Mononuclear cell (primary cell): ENCODE measurements around the gene ABCC1. TPM values are rescaled to one million over a fixed set of nuclear protein-coding genes. Genes with fewer than 3 reads are reported as not detected.
"Not testable (repeated sequence)": the region's sequence is repeated elsewhere in the genome, so short reads cannot be mapped to it uniquely, and the experiment has no call there.

ENCODE experiments used
- H3K27me3 ChIP-seq: 2 replicates; pipeline ENCODE4 v1.6.0; 2011; ENCODE audit warnings: low read length, control low read depth; ENCODE audit not compliant: insufficient read depth
- H3K4me1 ChIP-seq: 2 replicates; pipeline ENCODE4 v1.5.1; 2011; ENCODE audit warnings: mild to moderate bottlenecking, low read length, control low read depth; ENCODE audit not compliant: insufficient read depth
- H3K4me3 ChIP-seq: 2 replicates; pipeline ENCODE4 v1.5.1; 2011; ENCODE audit warnings: mild to moderate bottlenecking, low read length, moderate library complexity
- H3K9me3 ChIP-seq: 2 replicates; pipeline ENCODE4 v1.5.1; 2011; ENCODE audit warnings: low read depth, mild to moderate bottlenecking, control low read depth, low read length
- total RNA-seq: library from RNA; depleted of rRNA; stranded (reverse); fragments of >200 nt; gene quantifications from one replicate; pipeline ENCODE4 v1.2.3, GENCODE V29; 2012

The ABCC1 gene
- total RNA-seq, 1 donor: 27.0 TPM

- H3K9me3 ChIP-seq: peaks cover 7% of the 10 kb centered on the region
- H3K4me3 ChIP-seq: no peak overlapping the region
- H3K4me1 ChIP-seq: peaks cover 7% of the 10 kb centered on the region
- no peaks in the 10 kb centered on the region for H3K27me3 ChIP-seq
Observed at GRCh38 chr16:15970743-15971439, 21.5 kb downstream of the ABCC1 start.

DNA sequence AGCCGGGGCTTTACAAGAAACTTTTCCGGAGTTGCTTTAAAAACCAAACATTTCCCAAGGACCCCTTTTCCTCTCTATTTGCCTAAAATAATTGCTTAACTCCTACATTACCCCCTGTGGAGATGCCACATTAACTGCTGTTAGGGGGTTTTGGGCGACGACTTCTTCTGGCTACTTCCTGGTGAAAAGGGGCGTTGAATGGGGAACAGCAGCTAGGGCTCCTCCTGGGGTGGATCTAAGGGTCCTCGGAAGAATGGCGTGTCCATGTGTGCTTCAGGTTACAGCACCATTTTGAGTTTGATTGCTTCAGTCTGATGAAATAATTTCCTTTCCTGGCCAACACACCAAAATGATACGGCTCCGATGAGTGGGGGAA, 22.0 kb downstream of the ABCC1 start:
- H3K4me3 ChIP-seq: no peak overlapping the region
- peaks cover 11% of the 10 kb centered on the region for H3K4me1 ChIP-seq
- peaks cover 7% of the 10 kb centered on the region for H3K9me3 ChIP-seq
- no peaks in the 10 kb centered on the region for H3K27me3 ChIP-seq

- peaks cover 19% of the 10 kb centered on the region for H3K4me1 ChIP-seq
- no peaks in the 10 kb centered on the region for H3K27me3 ChIP-seq
- no peak overlapping the region for H3K4me3 ChIP-seq
- peaks cover 7% of the 10 kb centered on the region for H3K9me3 ChIP-seq
Observed at GRCh38 chr16:15972046-15972868, 22.8 kb downstream of the ABCC1 start.

GRCh38 chr16:15973421-15973820, 24.0 kb downstream of the ABCC1 start:
- H3K4me3 ChIP-seq: no peak overlapping the region
- H3K4me1 ChIP-seq: peaks cover 21% of the 10 kb centered on the region
- no peaks in the 10 kb centered on the region for H3K27me3 ChIP-seq
- H3K9me3 ChIP-seq: peaks cover 7% of the 10 kb centered on the region

GRCh38 chr16:15974057-15974456, 24.6 kb downstream of the ABCC1 start:
- H3K4me3 ChIP-seq: no peak overlapping the region

DNA sequence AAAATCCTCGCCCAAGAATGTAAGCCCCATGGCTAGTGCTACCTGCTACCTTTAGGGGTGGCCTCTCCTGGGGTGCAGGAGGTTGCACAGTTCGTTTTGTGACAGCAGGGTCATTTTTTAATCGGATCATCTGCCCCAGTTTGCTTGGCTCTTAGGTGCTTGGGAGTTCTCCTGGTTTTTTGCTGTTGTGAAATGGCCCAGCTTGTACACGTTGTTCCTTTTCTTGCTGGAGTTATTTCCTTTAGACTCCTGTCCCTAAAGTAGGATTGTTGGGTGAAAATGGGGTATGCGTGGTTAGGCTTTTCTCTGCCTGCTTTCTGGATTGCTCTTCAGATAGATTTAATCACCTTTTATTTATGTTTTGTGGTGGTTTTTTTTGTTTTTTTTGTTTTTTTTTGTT, 25.8 kb downstream of the ABCC1 start:
- no peak overlapping the region for H3K4me3 ChIP-seq
- H3K4me1 ChIP-seq: peaks cover 21% of the 10 kb centered on the region
- H3K27me3 ChIP-seq: no peaks in the 10 kb centered on the region
- peaks cover 7% of the 10 kb centered on the region for H3K9me3 ChIP-seq

More at GRCh38 chr16:15974057-15974456, 24.6 kb downstream of the ABCC1 start:
- H3K4me1 ChIP-seq: peaks cover 21% of the 10 kb centered on the region
- no peaks in the 10 kb centered on the region for H3K27me3 ChIP-seq
- peaks cover 7% of the 10 kb centered on the region for H3K9me3 ChIP-seq

DNA sequence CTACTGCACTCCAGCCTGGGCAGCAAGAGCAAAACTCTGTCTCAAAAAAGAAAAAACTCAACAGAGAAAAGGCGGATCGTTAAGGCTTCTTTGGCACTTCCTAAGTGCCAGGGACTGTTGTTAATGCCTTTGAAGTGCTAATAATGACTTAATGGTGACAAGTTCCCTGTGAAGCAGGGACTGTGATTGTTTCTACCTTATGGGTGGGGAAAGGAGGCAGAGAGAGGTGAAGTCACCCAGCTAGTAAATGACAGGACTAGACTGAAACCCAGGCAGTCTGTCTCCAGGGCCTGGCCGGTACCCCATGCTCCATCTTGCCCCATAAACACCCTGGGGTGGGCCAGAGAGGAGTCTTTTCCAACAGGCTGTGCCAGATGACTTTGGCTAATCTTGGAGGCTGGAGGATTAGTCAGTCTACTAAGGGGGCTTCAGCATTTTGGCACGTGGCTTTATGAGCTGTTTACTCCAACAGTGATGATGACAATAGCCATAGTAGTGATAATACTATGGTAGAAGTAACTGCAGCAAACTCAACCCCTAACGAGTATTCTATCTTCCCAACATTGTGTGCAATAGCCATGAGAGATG, 26.9 kb downstream of the ABCC1 start:
- H3K4me3 ChIP-seq: no peak overlapping the region
- H3K9me3 ChIP-seq: peaks cover 12% of the 10 kb centered on the region
- no peaks in the 10 kb centered on the region for H3K27me3 ChIP-seq
- peaks cover 21% of the 10 kb centered on the region for H3K4me1 ChIP-seq

- peaks cover 17% of the 10 kb centered on the region for H3K9me3 ChIP-seq
- H3K27me3 ChIP-seq: no peaks in the 10 kb centered on the region
- no peak overlapping the region for H3K4me3 ChIP-seq
- H3K4me1 ChIP-seq: peaks cover 21% of the 10 kb centered on the region
Observed at GRCh38 chr16:15976929-15977637, 27.7 kb downstream of the ABCC1 start.

GRCh38 chr16:15979801-15980200, 30.4 kb downstream of the ABCC1 start:
- peaks cover 17% of the 10 kb centered on the region for H3K4me1 ChIP-seq
- peaks cover 15% of the 10 kb centered on the region for H3K9me3 ChIP-seq
- no peaks in the 10 kb centered on the region for H3K27me3 ChIP-seq

DNA sequence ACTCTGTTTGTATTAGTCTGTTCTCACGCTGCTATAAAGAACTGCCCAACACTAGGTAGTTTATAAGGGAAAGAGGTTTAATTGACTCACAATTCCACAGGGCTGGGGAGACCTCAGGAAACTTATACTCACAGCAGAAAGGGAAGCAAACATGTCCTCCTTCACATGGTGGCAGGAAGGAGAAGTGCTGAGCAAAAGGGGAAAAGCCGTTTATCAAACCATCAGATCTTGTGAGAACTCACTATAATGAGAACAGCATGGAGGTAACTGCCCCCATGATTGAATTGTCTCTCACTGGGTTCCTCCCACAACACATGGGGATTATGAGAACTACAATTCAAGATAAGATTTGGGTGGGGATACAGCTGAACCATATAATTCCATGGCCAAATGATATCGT, 30.9 kb downstream of the ABCC1 start:
- no peaks in the 10 kb centered on the region for H3K27me3 ChIP-seq
- no peak overlapping the region for H3K4me3 ChIP-seq
- H3K9me3 ChIP-seq: peaks cover 15% of the 10 kb centered on the region
- H3K4me1 ChIP-seq: peaks cover 13% of the 10 kb centered on the region

More at GRCh38 chr16:15979801-15980200, 30.4 kb downstream of the ABCC1 start:
- no peak overlapping the region for H3K4me3 ChIP-seq

- Histone ChIP-seq H3K4me1 (peaks cover 10% of the 10 kb centered on the region), H3K27me3 (no peaks in the 10 kb centered on the region), H3K9me3 (peaks cover 15% of the 10 kb centered on the region), H3K4me3 (no peak overlapping the region)
Observed at GRCh38 chr16:15981382-15981781, 32.0 kb downstream of the ABCC1 start.

GRCh38 chr16:15982194-15982915, 32.9 kb downstream of the ABCC1 start:
- H3K4me1 ChIP-seq, H3K4me3 ChIP-seq, H3K27me3 ChIP-seq: not testable (repeated sequence)
- H3K9me3 ChIP-seq: peaks cover 15% of the 10 kb centered on the region

GRCh38 chr16:15983898-15984297, 34.5 kb downstream of the ABCC1 start:
- Histone ChIP-seq H3K4me3 (no peak overlapping the region), H3K4me1 (peaks cover 16% of the 10 kb centered on the region), H3K27me3 (no peaks in the 10 kb centered on the region), H3K9me3 (peaks cover 15% of the 10 kb centered on the region)

DNA sequence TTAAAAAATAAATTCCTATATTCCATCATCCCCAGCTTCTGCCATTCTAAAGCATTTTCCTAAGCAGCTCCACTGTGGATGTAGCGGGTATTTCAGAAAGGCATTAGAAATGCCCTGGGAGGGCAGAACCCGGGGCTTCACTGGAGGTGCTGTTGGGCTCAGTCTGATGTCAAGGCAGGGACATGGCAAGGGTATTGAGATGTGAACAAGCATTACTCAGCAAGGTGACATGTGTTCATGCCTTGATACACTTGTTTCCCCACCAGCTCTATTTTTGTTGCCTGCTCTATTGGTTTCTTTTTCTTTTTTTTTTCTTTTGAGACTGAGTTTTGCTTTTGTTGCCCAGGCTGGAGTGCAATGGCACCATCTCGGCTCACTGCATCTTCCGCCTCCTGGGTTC, 35.7 kb downstream of the ABCC1 start:
- Histone ChIP-seq H3K9me3 (peaks cover 15% of the 10 kb centered on the region), H3K4me3 (no peak overlapping the region), H3K4me1 (peaks cover 26% of the 10 kb centered on the region), H3K27me3 (no peaks in the 10 kb centered on the region)
